HL-60 (cell line): ENCODE results near the gene TBXAS1.
"Not testable (repeated sequence)": the region's sequence is repeated elsewhere in the genome, so short reads cannot be mapped to it uniquely, and the experiment has no call there.

Experiments
- CTCF ChIP-seq: IDR thresholded peaks from one replicate; pipeline ENCODE4 v1.5.1; 2011; ENCODE audit warnings: low read length, control low read depth, inconsistent platforms; ENCODE audit not compliant: insufficient read depth
- GABPA ChIP-seq: IDR thresholded peaks from 2 replicates; pipeline ENCODE4 v1.6.1; 2012; ENCODE audit warnings: low read depth
- POLR2AphosphoS5 ChIP-seq: IDR thresholded peaks from 2 replicates; pipeline ENCODE4 v1.6.1; 2012; ENCODE audit warnings: low read depth
- REST ChIP-seq: IDR thresholded peaks from 2 replicates; pipeline ENCODE4 v1.6.1; 2012; ENCODE audit warnings: low read depth; ENCODE audit not compliant: insufficient replicate concordance
- SPI1 ChIP-seq: IDR thresholded peaks from 2 replicates; pipeline ENCODE4 v1.6.1; 2012; ENCODE audit warnings: low read depth, mild to moderate bottlenecking, borderline replicate concordance

- not testable (repeated sequence) for TF ChIP-seq REST, CTCF, GABPA, SPI1, POLR2AphosphoS5
Measured at GRCh38 chr7:139843211-139843537, 14.1 kb downstream of the TBXAS1 start.
